Measurements from ENCODE around the gene PGC. TPM values are rescaled to one million over a fixed set of nuclear protein-coding genes. Genes with fewer than 3 reads are reported as not detected.

PGC gene
- polyA plus RNA-seq, 1 of the 3 experiments (the other 2 are of a cell fraction): not detected

GRCh38 chr6:41785689-41786450 is 38.7 kb upstream of the PGC start (continued):
- no peak for TF ChIP-seq EP300 (IDR thresholded peaks at IDR 0.05; ENCODE audit: borderline replicate concordance in 1 of 2, low read depth in 1 of 2, low read length in 1 of 2)

GRCh38 chr6:41785254-41785653 is 38.1 kb upstream of the PGC start:
- peaks cover 17 to 23% of the 10 kb centered on the region in 2 experiments for H3K36me3 ChIP-seq (replicated peaks in 1 of 2; ENCODE audit: control insufficient read depth in 1 of 2, insufficient read depth in 2 of 2, low read length in 1 of 2)
- TF ChIP-seq RCOR1 (IDR thresholded peaks at IDR 0.05; ENCODE audit: low read length) (no peak), GATA2 (CRISPR knock-in tag; IDR thresholded peaks at IDR 0.05) (no peak), FOXJ3 (CRISPR knock-in tag; IDR thresholded peaks at IDR 0.05) (no peak), MAX (IDR thresholded peaks at IDR 0.05; ENCODE audit: low read depth) (no peak), REST (IDR thresholded peaks at IDR 0.05; ENCODE audit: low read depth, low read length) (no peak), PBX3 (IDR thresholded peaks at IDR 0.05) (no peak), NFIC (IDR thresholded peaks at IDR 0.05; ENCODE audit: borderline replicate concordance) (no peak), USF2 (IDR thresholded peaks at IDR 0.05; ENCODE audit: borderline replicate concordance, low read depth, low read length) (no peak), JUND (IDR thresholded peaks at IDR 0.05) (no peak), CHD2 (IDR thresholded peaks at IDR 0.05; ENCODE audit: low read length, partially characterized antibody) (no peak), TAF1 (IDR thresholded peaks at IDR 0.05; ENCODE audit: borderline replicate concordance, low read depth, low read length) (no peak), YY1 (IDR thresholded peaks at IDR 0.05; ENCODE audit: low read depth) (no peak), CTCF (IDR thresholded peaks at IDR 0.05) (no peak)
- no peaks in the 10 kb centered on the region for H3K9me3 ChIP-seq
- H3K27ac ChIP-seq (ENCODE audit: low read depth in 2 of 2, low read length in 1 of 2): no peak overlapping the region
- ChIA-PET CTCF (interaction anchor here (0.8 to 8.9 kb wide), 21 partner anchors 9 to 417 kb away, joined by 3 to 118 read pairs (median 8); partner anchors contain the start of genes BYSL, MED20 and TFEB), POLR2A (interaction anchor here (3.5 kb wide), 1 partner anchor 51 kb away, joined by 23 read pairs; the partner anchor contains the start of gene TFEB)
- H4K20me1 ChIP-seq (ENCODE audit: insufficient read depth): no peaks in the 10 kb centered on the region
- H3K27me3 ChIP-seq (ENCODE audit: insufficient read depth): no peaks in the 10 kb centered on the region
- DNase-seq: no peak
- whole genome bisulfite sequencing (ENCODE audit: low lambda C conversion rate): 95% methylated on average over 8 of the region's 11 CpGs
- peaks cover 15% of the 10 kb centered on the region for H3F3A ChIP-seq (replicated peaks; ENCODE audit: insufficient read depth)
- no peak overlapping the region for H3K9ac ChIP-seq
- H3K9me2 ChIP-seq: no peaks in the 10 kb centered on the region
- H3K4me2 ChIP-seq: peak overlapping the region; percentile 92
- H2AFZ ChIP-seq (ENCODE audit: low read depth): no peak overlapping the region
- H3K79me2 ChIP-seq (ENCODE audit: insufficient read depth): peaks cover 26% of the 10 kb centered on the region
- H3K4me3 ChIP-seq (ENCODE audit: low read depth in 2 of 2, low read length in 1 of 2): 0 out of 4 replicates have a peak overlapping the region, but pooled peaks of 1 of the 2 experiments have one; percentile 100
- H3K4me1 ChIP-seq (ENCODE audit: control insufficient read depth in 1 of 2, insufficient read depth in 2 of 2, low read depth in 1 of 2, low read length in 1 of 2): peaks cover 14 to 26% of the 10 kb centered on the region in 2 experiments; a peak in 2 of 4 replicates
